NT2/D1 (cell line): ENCODE measurements around the gene UCP1.
"Not testable (repeated sequence)": the region's sequence is repeated elsewhere in the genome, so short reads cannot be mapped to it uniquely, and the experiment has no call there.

Experiments used
- DNase-seq: peaks from one replicate; pipeline ENCODE4 v3.0.0-alpha.2; 2011; ENCODE audit warnings: low read depth, low spot score
- H3K27me3 ChIP-seq: 2 replicates; pipeline ENCODE4 v1.6.0; 2011; ENCODE audit warnings: mild to moderate bottlenecking; ENCODE audit not compliant: insufficient read length, insufficient read depth
- H3K36me3 ChIP-seq: 2 replicates; pipeline ENCODE4 v1.6.1; 2011; ENCODE audit warnings: mild to moderate bottlenecking, low read length, mixed read lengths; ENCODE audit not compliant: insufficient read depth, insufficient read length
- H3K4me1 ChIP-seq: 2 replicates; pipeline ENCODE4 v1.5.1; 2011; ENCODE audit not compliant: insufficient read depth, insufficient read length
- H3K4me3 ChIP-seq: 2 replicates; pipeline ENCODE4 v1.5.1; 2011; ENCODE audit warnings: low read depth; ENCODE audit not compliant: insufficient read length
- H3K9ac ChIP-seq: 2 replicates; pipeline ENCODE4 v1.6.0; 2011; ENCODE audit warnings: low read depth; ENCODE audit not compliant: insufficient read length
- H3K9me3 ChIP-seq: 2 replicates; pipeline ENCODE4 v1.5.1; 2011; ENCODE audit warnings: mild to moderate bottlenecking, low read length; ENCODE audit not compliant: insufficient read depth
- SUZ12 ChIP-seq: IDR thresholded peaks from 2 replicates; pipeline ENCODE4 v1.6.1; 2011; ENCODE audit not compliant: insufficient read length, insufficient read depth; ENCODE audit errors: extremely low read depth
- YY1 ChIP-seq: IDR thresholded peaks from 2 replicates; pipeline ENCODE4 v1.6.1; 2011; ENCODE audit not compliant: insufficient read length, insufficient read depth
- ZNF274 ChIP-seq: IDR thresholded peaks from 2 replicates; pipeline ENCODE4 v1.6.1; 2011; ENCODE audit warnings: mild to moderate bottlenecking, low read depth, low read length

Gene UCP1

GRCh38 chr4:140529434-140529833 is 39.3 kb downstream of the UCP1 start:
- no peak for DNase-seq

DNA sequence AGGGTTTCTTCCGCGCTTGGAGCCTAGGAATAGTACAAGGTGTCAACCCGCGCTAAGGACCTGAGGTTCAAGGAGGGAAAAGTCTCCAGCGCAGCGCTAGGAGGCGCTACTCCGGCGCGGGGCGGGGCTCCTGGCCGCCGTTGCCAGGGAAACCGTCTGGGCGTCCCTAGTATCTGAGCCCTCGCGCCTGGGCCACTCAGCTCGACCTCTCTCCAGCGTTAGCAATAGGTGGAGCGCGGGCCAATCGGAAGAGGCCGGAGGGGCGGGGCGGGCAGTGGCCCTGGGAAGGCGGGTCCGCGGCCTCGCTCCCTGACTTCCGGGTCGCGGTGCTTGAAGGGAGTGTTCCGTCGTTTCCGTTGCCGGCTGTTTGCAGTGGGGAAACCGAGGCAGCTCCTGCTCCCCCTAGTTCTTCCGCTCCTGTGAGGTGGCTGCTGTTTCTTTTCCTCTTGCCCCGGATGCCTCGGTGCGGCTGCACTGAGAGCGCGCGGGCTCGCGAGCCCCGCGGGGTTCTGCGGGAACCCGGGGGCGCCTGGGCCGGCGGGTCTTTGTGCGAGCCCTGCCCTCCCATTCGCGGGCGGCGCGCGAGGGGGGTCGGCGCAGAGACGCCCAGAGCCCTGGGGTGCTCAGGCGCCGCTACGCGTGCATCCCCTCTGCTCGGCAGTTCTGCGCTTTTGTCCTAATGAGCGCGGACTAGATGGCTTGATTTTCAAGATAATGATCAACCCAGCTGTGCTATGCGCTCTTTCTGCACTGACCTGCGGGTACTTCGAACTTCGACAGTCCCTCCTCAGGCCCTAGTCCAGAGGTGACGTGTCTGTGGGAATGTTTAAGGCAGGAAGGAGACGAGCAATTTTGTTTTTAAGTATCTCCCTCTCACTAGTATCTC is 44.7 kb downstream of the UCP1 start, which contains the start of gene ELMOD2:
Gene ELMOD2 (plus strand): TSS at position 312 of the 886 bp plus-strand sequence. CDS start 1,261 bp downstream, outside the sequence.
- TF ChIP-seq ZNF274 (no peak), SUZ12 (no peak), YY1 (no peak)

More at GRCh38 chr4:140529434-140529833, 39.3 kb downstream of the UCP1 start:
- Histone ChIP-seq H3K4me3 (no peak overlapping the region), H3K9me3 (no peaks in the 10 kb centered on the region), H3K4me1 (no peaks in the 10 kb centered on the region), H3K27me3 (no peaks in the 10 kb centered on the region), H3K9ac (no peak overlapping the region), H3K36me3 (peaks cover 43% of the 10 kb centered on the region)
- TF ChIP-seq ZNF274 (no peak), SUZ12 (no peak)

GRCh38 chr4:140523370-140523856 is 45.3 kb downstream of the UCP1 start:
- Histone ChIP-seq H3K27me3 (no peaks in the 10 kb centered on the region), H3K9me3 (no peaks in the 10 kb centered on the region), H3K9ac (no peak overlapping the region), H3K36me3 (peaks cover 26% of the 10 kb centered on the region), H3K4me1 (no peaks in the 10 kb centered on the region), H3K4me3 (no peak overlapping the region)
- TF ChIP-seq YY1 (no peak), ZNF274 (no peak), SUZ12 (no peak)
- no peak for DNase-seq

More for the DNA sequence above, 44.7 kb downstream of the UCP1 start, which contains the start of gene ELMOD2:
- Histone ChIP-seq H3K36me3 (peaks cover 29% of the 10 kb centered on the region), H3K4me3 (peak within 1 kb of the TSS; percentile 83), H3K9ac (peak within 1 kb of the TSS; percentile 90), H3K4me1 (no peaks in the 10 kb centered on the region), H3K27me3 (no peaks in the 10 kb centered on the region), H3K9me3 (no peaks in the 10 kb centered on the region)
- DNase-seq, result peak; percentile 85

GRCh38 chr4:140515423-140515822 is 53.3 kb downstream of the UCP1 start:
- no peaks in the 10 kb centered on the region for H3K9me3 ChIP-seq
- H3K36me3 ChIP-seq, result no peaks in the 10 kb centered on the region
- no peaks in the 10 kb centered on the region for H3K4me1 ChIP-seq
- H3K4me3 ChIP-seq, result no peak overlapping the region
- no peak overlapping the region for H3K9ac ChIP-seq
- H3K27me3 ChIP-seq, result no peaks in the 10 kb centered on the region
- DNase-seq, result no peak
- TF ChIP-seq ZNF274 (no peak), YY1 (no peak), SUZ12 (no peak)

- DNase-seq, H3K9me3 ChIP-seq, H3K27me3 ChIP-seq, H3K4me3 ChIP-seq, H3K36me3 ChIP-seq, H3K4me1 ChIP-seq, H3K9ac ChIP-seq: not testable (repeated sequence)
Observed at GRCh38 chr4:140513765-140514164, 55.0 kb downstream of the UCP1 start.
